NCI-H748 (cell line): ENCODE measurements around the gene ARHGEF25.
A peak's percentile ranks its signal among the peaks of the same experiment; 100 is the strongest.

Experiments
- DNase-seq: peaks from one replicate; lab custom pipeline; 2025; ENCODE audit not compliant: unreplicated experiment; lab: John Stamatoyannopoulos, UW

The ARHGEF25 gene

GRCh38 chr12:57620936-57621496, 9.8 kb downstream of the ARHGEF25 start:
- peak; percentile 33 for DNase-seq

GRCh38 chr12:57621497-57622292, 10.5 kb downstream of the ARHGEF25 start:
- peak; percentile 62 for DNase-seq

- no peak for DNase-seq
Observed at GRCh38 chr12:57622293-57623245, 11.3 kb downstream of the ARHGEF25 start.

GRCh38 chr12:57623385-57623784, 12.2 kb downstream of the ARHGEF25 start:
- no peak for DNase-seq

GRCh38 chr12:57623811-57624390, 12.7 kb downstream of the ARHGEF25 start:
- no peak for DNase-seq

- no peak for DNase-seq
Observed at GRCh38 chr12:57624441-57625220, 13.4 kb downstream of the ARHGEF25 start.

GRCh38 chr12:57625261-57626032, 14.2 kb downstream of the ARHGEF25 start:
- no peak for DNase-seq

- no peak for DNase-seq
Observed at GRCh38 chr12:57626111-57626920, 15.1 kb downstream of the ARHGEF25 start.

GRCh38 chr12:57626921-57627445, 15.7 kb downstream of the ARHGEF25 start:
- DNase-seq = no peak

GRCh38 chr12:57627501-57628279, 16.5 kb downstream of the ARHGEF25 start:
- DNase-seq = no peak

GRCh38 chr12:57628280-57629191, 17.3 kb downstream of the ARHGEF25 start:
- DNase-seq = no peak

GRCh38 chr12:57629897-57630471, 18.7 kb downstream of the ARHGEF25 start:
- no peak for DNase-seq

- DNase-seq = no peak
Observed at GRCh38 chr12:57630891-57631433, 19.7 kb downstream of the ARHGEF25 start.

GRCh38 chr12:57631566-57632072, 20.4 kb downstream of the ARHGEF25 start:
- DNase-seq = no peak

- peak; percentile 77 for DNase-seq
Observed at GRCh38 chr12:57632073-57632957, 21.1 kb downstream of the ARHGEF25 start.
